Measurements from ENCODE around the gene PAFAH1B1. TPM values are rescaled to one million over a fixed set of nuclear protein-coding genes. Genes with fewer than 3 reads are reported as not detected.

The PAFAH1B1 gene
- total and polyA plus RNA-seq, 10 of the 15 experiments (the other 5 are each of a cell fraction or from before 2014, with no cell fraction given): 28.9 to 107 (median 49.1) TPM

DNA sequence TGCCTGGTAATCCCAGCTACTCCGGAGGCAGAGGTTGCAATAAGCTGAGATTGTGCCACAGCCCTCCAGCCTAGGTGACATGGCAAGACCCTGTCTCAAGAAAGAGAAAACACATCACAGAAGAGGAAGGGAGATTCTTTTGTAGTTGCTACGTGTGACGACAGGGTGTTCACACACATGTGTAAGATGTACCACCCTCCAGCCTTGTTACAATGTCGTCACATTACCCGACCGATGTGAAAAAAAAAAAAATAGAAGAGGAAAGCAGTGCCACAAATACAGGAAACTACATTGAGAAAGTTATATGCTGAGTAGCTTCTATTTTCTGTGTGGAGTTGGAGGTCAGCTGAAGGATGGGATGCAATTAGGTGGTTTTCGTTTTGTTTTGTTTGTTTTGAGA, 62.1 kb downstream of the PAFAH1B1 start (continued):
- TF ChIP-seq, protein P1, sequence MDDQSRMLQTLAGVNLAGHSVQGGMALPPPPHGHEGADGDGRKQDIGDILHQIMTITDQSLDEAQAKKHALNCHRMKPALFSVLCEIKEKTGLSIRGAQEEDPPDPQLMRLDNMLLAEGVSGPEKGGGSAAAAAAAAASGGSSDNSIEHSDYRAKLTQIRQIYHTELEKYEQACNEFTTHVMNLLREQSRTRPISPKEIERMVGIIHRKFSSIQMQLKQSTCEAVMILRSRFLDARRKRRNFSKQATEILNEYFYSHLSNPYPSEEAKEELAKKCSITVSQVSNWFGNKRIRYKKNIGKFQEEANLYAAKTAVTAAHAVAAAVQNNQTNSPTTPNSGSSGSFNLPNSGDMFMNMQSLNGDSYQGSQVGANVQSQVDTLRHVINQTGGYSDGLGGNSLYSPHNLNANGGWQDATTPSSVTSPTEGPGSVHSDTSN (IDR thresholded peaks at IDR 0.05; ENCODE audit: insufficient replicate concordance, low read depth, low read length): no peak
- no peak for TF ChIP-seq ZZZ3 (IDR thresholded peaks at IDR 0.05; ENCODE audit: control insufficient read depth, insufficient read length, low read depth)

DNA sequence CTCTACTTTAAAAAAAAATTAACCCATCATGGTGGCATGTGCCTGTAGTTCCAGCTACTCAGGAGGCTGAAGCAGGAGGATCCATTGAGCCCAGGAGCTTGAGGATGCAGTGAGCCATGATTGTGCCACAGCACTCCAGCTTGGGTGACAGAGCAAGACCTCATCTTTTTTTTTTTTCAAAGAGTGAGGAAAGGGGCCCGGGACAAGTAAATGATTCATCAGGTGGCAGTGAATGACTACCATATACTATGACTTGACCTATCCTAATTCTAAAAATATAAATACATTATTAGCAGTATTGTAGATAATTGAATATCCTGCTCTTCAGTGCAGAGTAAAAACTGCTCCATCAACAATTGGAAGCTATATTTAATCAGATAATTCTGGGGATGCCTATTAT, 62.8 kb downstream of the PAFAH1B1 start:
- BruUV-seq (replicated peaks): no TSS peak
- 0% methylated on average over 1 of the region's 1 CpG for WGBS (ENCODE audit: insufficient coverage, insufficient replicate concordance, low lambda C conversion rate, missing lambda C conversion rate)
- no peaks in the 10 kb centered on the region for H4K20me1 ChIP-seq (ENCODE audit: control insufficient read depth, insufficient read depth)
- TF ChIP-seq TCF12 (IDR thresholded peaks at IDR 0.05; ENCODE audit: low read depth, low read length) (no peak), ZNF622 (IDR thresholded peaks at IDR 0.05) (no peak), SMC3 (IDR thresholded peaks at IDR 0.05; ENCODE audit: borderline replicate concordance, low read length) (no peak), NFYA (IDR thresholded peaks at IDR 0.05; ENCODE audit: borderline replicate concordance, low read depth, low read length) (no peak), ZBED1 (IDR thresholded peaks at IDR 0.05; ENCODE audit: borderline replicate concordance) (no peak), FOXM1 (IDR thresholded peaks at IDR 0.05; ENCODE audit: low read depth, low read length) (no peak), NR2C1 (IDR thresholded peaks at IDR 0.05) (no peak), YBX1 (IDR thresholded peaks at IDR 0.05) (no peak), ATF7 (IDR thresholded peaks at IDR 0.05; ENCODE audit: low read depth) (no peak), RBBP5 (conservative IDR thresholded peaks at IDR 0.05) (no peak), TAF1 (IDR thresholded peaks at IDR 0.05; ENCODE audit: borderline replicate concordance, low read depth, low read length) (no peak), ZZZ3 (IDR thresholded peaks at IDR 0.05; ENCODE audit: control insufficient read depth, insufficient read length, low read depth) (no peak), USF2 (IDR thresholded peaks at IDR 0.05; ENCODE audit: borderline replicate concordance, low read depth, low read length) (no peak)
- TF ChIP-seq, protein P2, sequence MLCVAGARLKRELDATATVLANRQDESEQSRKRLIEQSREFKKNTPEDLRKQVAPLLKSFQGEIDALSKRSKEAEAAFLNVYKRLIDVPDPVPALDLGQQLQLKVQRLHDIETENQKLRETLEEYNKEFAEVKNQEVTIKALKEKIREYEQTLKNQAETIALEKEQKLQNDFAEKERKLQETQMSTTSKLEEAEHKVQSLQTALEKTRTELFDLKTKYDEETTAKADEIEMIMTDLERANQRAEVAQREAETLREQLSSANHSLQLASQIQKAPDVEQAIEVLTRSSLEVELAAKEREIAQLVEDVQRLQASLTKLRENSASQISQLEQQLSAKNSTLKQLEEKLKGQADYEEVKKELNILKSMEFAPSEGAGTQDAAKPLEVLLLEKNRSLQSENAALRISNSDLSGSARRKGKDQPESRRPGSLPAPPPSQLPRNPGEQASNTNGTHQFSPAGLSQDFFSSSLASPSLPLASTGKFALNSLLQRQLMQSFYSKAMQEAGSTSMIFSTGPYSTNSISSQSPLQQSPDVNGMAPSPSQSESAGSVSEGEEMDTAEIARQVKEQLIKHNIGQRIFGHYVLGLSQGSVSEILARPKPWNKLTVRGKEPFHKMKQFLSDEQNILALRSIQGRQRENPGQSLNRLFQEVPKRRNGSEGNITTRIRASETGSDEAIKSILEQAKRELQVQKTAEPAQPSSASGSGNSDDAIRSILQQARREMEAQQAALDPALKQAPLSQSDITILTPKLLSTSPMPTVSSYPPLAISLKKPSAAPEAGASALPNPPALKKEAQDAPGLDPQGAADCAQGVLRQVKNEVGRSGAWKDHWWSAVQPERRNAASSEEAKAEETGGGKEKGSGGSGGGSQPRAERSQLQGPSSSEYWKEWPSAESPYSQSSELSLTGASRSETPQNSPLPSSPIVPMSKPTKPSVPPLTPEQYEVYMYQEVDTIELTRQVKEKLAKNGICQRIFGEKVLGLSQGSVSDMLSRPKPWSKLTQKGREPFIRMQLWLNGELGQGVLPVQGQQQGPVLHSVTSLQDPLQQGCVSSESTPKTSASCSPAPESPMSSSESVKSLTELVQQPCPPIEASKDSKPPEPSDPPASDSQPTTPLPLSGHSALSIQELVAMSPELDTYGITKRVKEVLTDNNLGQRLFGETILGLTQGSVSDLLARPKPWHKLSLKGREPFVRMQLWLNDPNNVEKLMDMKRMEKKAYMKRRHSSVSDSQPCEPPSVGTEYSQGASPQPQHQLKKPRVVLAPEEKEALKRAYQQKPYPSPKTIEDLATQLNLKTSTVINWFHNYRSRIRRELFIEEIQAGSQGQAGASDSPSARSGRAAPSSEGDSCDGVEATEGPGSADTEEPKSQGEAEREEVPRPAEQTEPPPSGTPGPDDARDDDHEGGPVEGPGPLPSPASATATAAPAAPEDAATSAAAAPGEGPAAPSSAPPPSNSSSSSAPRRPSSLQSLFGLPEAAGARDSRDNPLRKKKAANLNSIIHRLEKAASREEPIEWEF (IDR thresholded peaks at IDR 0.05; ENCODE audit: insufficient replicate concordance, low read depth, low read length): no peak
- TF ChIP-seq, protein P3, sequence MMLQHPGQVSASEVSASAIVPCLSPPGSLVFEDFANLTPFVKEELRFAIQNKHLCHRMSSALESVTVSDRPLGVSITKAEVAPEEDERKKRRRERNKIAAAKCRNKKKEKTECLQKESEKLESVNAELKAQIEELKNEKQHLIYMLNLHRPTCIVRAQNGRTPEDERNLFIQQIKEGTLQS (IDR thresholded peaks at IDR 0.05; ENCODE audit: borderline replicate concordance, extremely low read depth, low read depth, low read length): no peak

More for the DNA sequence above, 62.8 kb downstream of the PAFAH1B1 start:
- ChIA-PET SMC1A (ENCODE audit: uncharacterized antibody, unreplicated experiment) (interaction anchor here (0.6 to 1.0 kb wide), 2 partner anchors 21 to 74 kb away, joined by 3 read pairs; no protein-coding TSS in a partner anchor), CTCF (interaction anchor here (0.6 kb wide), 1 partner anchor 19 kb away, joined by 3 read pairs; no protein-coding TSS in a partner anchor), RAD21 (ENCODE audit: unreplicated experiment) (no interaction called here), POLR2A (interaction anchor here (0.6 kb wide), 1 partner anchor 19 kb away, joined by 4 read pairs; no protein-coding TSS in a partner anchor)
- in situ Hi-C loops (cut with MboI): no loop called here
- Histone ChIP-seq H3K4me3 (no peak overlapping the region), H3K9ac (ENCODE audit: control insufficient read depth, insufficient read depth, low read length) (no peak overlapping the region), H3K27me3 (replicated peaks in 1 of 2; ENCODE audit: control insufficient read depth in 2 of 2, insufficient read depth in 2 of 2, low read length in 1 of 2) (no peaks in the 10 kb centered on the region), H2AFZ (ENCODE audit: control insufficient read depth, low read depth, low read length) (no peak overlapping the region), H3K4me1 (ENCODE audit: control insufficient read depth, insufficient read depth, low read length) (no peaks in the 10 kb centered on the region), H3K27ac (ENCODE audit: control insufficient read depth, insufficient read depth) (no peak overlapping the region), H3K4me2 (ENCODE audit: control insufficient read depth, insufficient read depth) (no peak overlapping the region), H3K36me3 (ENCODE audit: control insufficient read depth in 2 of 2, insufficient read depth in 2 of 2, low read length in 1 of 2) (peaks cover 0 to 11% of the 10 kb centered on the region in 2 experiments; a peak in 2 of 4 replicates), H3K79me2 (ENCODE audit: control insufficient read depth, insufficient read depth, low read length) (peaks cover 30% of the 10 kb centered on the region), H3K9me3 (replicated peaks; ENCODE audit: control insufficient read depth, insufficient read depth, low read length) (peaks cover 5% of the 10 kb centered on the region)
- no peak for FAIRE-seq
- ATAC-seq: no peak
- intact Hi-C loops (cut with micrococcal nuclease; ENCODE audit: unreplicated experiment): no loop called here
- DNase-seq (ENCODE audit: low read depth, low spot score): no peak
